Fibroblast of skin of right biceps (primary cell): ENCODE results near the gene GADD45G.

Experiments
- DNase-seq: peaks from one replicate; pipeline ENCODE4 v3.0.0-alpha.2; 2013

GADD45G gene

DNA sequence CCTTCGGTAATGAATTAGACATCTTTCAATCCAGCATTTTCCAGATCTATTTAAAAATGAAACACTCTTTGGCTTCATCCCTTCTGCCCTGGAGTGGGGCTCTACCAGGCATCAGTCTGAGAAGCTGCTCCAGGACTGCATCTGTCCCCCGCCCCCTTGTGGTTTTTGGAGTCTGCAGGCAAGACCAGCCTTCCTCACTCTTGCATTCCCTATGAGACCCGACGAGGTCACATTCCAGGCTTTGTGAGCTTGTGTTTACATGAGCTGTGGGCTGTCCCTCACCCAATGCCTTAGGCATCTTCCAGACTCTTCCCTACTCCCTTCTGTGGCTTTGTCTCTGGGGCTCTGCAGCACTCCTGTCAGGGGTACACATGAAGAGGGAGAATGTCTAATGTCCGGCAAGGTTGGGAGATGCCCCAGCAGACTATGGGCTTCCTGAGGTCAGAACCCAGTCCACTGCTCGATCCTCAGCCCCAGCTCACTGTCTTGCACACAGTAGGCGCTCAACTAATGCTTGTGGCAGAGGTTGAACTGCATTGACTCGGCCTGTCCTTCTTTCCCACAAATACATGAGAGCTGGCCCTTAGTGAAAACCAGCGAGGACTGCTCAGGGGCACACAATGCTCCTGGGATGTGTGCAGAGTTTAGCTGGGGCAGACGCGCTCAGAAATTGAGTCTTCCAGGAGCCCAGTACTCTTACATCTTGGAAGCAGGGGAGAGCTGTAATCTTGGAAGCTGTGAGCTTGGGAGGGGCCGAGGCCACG lies 11.7 kb upstream of the GADD45G start:
- DNase-seq = peak; percentile 70

DNA sequence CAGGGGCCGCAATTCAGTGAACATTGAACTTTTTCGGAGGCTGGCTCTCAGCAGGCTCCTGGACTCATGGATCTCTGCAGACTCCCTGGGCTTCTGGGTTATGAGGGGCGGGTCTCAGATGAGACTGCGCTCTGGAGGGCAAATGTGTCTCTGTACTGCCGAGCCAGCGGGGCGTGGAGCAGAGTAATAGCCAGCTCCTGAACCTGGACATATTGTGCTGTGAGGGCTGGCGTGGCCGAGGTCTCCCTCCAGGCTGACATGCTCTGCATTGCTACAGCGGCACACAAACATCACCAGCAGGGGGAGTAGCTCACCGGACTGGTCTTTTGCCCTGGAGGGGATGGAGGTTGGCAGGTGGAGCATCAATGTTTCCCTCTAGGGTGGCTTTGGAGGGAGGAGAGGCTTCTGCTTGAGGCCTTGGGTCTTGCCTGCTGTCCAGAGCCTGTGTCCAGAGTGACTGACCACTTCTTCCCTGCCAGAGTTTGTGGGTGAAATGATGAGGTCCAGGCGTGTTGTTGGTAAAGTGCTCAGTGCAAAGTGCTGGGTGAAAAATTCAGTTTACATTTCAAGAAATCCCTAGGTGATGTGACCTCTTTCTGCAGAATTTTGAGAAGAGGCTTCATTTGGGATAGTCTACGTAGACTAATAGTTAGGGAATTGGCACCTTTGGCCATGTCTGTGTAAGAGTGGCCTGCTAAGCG lies 10.9 kb upstream of the GADD45G start:
- peak; percentile 30 for DNase-seq

DNA sequence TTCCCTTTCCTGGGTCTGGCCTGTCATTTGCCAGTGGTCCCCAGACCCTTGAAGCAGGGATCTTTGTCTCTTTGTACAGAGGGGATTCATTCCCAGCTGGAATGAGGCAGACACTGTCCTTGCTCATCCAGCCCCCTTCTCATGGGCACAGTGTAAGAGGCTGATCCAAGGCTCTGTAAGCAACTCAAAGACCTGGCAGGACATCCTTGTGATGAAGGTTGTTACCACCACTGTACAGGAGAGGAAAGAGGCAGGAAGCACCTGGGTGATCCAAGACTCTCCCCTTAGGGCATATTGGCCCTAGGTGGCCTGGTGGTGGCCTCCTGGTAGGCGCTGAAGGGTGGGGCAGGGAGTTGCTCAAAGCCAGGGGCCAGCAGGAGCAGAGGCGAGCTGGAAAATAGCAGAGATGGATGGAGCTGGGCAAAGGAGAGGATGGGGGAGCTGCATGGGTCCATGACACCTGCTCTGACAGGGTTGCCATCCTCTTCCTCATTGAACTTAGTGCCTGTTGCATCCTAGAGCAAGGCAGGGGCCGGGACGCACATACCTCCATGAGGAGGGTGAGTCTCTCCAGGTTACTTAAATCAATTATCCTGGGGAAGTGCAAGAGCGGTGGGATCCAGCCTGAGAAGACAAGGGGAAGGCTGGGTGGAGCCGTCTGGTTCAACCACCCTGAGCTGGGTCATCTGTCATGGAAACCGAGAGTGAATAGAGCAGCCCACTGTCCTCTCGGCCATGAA lies 9.8 kb upstream of the GADD45G start:
- DNase-seq = no peak

DNA sequence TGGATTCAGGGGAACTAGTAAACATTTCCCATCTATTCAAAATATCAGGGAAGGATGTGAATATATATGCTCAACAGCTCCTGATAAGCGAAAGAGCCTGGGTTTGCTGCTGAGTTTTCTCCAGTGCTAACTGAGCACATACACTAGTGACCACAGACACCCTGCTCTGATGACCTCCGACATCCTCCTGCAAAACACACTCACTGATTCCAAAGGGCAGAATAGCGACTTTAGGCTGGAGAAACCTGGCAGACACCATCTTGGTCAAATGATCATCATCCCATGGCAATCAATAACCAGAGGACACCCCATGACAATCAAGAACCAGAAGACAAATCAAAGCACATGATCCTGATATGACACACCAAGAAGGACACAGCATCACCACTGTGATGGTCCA lies 9.2 kb upstream of the GADD45G start:
- DNase-seq = no peak

DNA sequence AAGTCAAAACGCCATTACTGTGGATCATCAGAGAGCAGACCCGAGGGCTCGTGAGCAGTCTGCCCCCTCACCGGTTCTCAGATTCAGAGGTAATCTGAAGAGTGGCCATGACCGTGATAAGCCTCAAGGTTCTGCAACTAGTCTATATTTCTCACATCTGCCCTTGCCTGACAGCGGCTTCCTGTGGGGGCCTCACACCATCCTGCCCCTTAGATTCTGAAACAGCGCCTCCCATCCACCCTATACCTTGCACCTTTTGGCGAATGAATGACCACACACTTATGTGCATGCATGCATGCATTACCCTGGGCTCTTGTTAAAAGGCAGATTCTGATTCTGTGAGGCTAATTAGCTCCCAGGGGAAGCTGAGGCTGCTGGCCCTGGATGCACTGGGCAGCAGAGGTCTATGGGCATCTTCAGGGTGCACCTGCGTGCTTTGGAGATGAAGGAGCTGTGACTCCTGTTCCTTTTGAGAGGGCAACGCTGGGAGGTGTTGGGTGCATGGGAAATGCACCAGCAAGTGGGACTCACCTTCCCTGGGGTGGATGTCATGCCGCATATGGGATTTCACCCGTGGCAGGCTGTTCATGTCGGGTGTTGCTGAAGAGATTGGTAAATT lies 7.8 kb upstream of the GADD45G start:
- no peak for DNase-seq

DNA sequence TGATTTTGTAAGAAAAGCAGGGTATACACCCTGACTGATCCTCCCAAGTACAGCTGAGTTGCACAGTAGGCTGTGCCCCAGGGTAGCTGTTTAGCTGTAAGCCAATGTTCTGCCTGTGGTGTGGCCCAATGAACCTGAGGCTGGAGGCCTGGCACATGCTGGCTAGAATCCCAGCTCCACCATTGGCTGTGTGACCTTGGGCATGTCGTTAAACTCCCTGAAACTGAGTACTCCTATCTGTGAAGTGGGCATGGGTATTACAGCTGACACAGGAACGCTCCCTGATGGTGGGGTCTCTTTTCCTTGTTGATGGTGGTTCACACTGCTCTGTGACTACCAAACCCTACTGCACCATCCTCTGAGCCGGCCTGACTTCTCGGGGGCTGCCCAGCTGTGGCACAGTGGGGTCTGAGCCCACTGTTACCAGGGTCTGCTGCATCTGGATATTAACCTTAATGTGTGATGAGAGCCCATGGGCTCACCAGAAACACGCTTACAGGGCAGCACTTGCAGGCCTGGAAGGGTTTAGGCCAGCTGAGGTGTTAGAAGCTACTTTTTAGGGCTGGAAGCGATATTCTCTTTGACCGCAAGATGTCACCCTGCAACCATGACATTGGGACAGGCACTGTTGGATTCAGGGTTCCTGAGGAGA lies 7.0 kb upstream of the GADD45G start:
- DNase-seq = peak; percentile 52

DNA sequence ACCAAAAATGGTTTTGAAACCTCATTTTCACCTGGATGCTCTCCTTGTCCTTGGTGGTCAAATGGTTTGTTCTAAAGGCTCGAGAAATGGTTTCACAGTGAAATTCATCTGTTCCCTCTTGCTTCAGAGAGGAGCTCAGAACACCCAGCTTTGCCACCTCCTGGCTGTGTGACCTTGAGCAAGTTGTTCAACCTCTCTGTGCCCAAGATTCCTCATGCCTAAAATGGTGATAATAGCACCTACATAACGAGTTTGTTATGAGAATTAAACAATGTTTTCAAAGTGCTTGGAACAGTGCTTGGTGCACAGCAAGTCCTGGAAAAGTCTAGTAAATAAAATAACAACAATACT lies 6.5 kb upstream of the GADD45G start:
- no peak for DNase-seq

DNA sequence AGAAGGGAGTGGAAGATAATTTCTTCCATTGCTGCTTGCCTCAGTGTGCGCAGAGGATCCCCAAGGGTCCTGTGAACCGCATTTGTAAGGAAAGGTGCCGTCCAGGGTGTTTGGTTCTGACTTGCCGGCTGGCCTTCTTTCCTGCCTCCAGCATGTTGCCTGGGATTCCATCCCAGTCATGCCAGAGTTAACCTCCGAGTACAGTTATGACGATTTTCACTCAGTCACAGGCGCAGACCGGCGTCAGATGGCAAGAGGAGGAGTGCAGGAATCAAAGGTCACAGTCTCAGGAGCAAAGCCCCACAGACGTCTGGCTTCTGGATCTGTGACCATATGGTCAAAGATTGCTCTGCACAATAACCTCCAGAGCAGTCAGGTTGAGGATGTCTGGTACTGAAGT lies 5.9 kb upstream of the GADD45G start:
- no peak for DNase-seq

DNA sequence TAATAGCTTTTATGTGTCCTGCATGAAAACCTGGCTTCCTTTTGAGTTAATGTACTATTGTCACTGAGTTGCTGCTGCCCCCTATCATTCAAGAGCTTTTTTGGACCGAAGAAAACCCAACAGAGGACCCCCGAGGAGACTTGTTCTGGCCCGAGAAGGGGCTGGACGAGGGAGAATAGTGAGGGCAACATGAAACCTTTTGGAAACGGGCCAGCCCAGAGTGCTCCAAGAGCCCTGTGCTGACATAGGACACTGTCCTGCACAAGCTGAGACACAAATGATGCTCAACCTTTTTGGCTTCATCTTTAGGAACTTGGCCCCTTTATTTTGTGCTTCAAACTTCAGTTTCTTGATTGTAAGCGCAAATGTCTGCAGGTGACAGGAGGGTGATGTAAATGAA lies 4.0 kb upstream of the GADD45G start:
- no peak for DNase-seq

DNA sequence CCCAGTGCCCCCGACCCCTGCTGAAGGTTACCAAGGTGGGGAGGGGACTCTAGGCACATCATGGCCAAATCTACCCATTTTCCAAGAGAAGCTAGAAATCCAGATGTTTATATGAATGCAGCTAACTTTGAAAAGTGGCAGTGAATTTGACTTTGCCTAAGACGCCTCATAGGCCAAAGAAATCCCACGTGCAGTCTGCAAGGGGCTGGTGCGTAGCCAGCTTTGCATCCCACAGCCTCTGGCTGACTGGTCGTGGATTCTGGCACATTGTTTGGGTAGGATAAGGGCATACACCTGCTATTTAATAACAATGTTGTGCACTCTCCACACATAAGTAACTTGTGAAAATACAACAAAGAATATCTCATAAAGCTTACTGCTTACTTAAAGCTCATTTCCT lies 3.5 kb upstream of the GADD45G start:
- DNase-seq = no peak

DNA sequence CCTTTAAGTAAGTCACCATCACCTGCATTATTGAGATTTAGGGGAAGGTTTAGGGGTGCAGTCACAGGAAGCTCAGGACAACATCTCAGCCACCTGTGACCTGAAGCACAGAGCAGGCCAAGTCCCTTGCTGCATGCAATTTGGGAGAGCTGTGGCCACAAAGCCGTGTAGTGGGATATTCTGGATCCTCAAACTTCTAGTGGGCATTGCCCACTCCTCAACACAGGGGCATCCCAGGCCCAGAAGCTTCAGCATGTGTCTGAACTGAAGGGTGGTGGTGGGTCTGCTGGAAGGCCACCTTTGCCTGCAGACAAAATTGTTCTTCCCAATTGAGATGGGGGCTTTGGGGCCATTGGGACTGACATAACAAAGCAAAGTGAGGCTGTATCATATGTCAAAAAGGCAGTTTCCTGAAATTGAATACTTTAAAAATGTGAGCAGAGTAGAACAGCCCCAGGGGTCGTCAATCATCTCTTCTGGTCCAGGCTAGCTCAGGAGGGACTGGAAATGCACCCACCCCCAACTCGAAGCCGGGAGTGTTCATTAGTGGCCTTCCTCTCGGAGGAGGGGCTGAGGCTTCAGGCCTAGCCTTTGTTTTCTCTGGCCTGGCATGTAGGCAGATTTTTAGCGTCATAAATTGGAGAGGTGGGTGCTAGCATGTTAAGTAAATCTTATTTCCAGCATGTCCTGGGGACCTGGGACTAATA lies 2.8 kb upstream of the GADD45G start:
- DNase-seq = no peak

DNA sequence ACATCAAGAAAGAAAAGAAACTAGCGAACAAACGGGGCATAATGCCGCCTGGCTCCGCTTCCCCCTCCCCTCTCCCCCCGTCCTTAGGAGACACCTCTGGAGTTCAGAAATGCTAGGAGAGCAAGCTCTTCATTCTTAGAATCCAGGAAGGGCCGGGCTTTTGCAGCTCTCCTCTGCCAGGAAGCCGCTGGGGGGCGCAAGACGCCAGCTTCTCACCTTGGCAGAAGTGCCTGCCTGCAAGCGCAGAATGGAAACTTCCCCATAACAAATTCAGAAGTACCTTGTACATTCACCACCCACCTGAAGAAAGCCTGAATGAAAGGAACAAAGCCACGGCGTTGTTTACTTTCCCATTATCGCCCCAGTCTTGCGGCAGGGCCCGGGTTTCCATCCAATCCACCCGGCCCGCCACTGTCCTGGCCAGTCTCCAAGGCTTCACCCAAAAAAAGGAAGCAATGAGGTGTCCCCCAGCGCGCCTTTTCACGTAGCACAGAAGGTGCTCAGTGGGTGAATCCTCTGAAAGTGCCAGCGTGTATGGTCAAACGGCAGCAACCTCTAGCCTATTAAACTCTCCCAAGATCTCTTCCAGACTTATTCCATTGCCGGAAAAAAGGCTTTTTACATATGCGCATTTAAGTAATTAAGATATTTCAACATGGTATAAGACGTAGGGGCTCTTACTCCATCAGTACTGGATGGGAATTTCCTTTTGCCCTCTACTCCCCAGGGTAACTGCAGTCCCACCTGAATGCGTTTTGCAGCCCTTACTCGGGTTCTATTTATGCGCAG lies 1.6 kb upstream of the GADD45G start:
- peak; percentile 76 for DNase-seq

DNA sequence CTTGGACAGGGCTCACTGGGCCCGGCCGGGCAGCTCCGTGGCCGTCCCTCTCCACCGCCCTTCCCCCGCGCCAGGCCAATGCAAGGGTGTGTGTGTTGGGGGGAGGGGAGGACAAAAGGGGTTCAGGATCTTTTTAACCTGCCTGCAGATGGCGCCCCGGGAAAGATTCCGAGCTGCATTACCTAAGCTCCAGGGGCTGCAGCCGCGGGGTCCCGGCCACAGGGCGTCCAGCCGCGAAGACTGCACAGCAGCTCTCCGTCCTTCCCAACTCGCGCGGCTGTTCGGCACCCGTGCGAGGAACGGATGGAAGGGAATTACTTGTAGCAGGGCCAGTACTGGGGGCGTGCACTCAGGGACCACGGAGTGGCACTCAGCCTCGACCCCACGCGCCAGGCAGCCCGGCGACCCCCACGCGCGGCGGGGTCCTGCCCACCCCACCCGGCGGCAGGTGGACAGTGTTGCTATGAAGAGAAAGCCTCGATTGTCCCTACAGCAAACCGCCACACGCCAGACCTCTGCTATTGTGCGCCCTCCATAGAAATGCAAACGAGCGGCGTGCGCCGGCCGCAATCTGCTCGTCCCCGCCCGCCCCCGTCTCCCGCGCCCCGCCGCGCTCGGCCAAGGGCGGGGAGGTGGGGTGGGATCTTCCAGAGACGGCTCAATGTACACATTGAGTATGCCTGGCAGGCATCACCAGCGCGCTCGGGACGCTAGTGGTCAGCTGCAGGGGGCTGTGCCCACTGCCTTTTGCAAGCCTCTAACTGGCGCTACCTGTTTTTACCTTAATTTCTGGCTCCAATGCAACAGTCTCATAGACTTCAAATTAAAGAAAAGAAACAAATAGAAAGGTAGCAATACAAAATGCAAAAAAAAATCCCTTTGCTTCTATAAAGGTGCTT lies 796 bp upstream of the GADD45G start:
- DNase-seq = peak; percentile 66

DNA sequence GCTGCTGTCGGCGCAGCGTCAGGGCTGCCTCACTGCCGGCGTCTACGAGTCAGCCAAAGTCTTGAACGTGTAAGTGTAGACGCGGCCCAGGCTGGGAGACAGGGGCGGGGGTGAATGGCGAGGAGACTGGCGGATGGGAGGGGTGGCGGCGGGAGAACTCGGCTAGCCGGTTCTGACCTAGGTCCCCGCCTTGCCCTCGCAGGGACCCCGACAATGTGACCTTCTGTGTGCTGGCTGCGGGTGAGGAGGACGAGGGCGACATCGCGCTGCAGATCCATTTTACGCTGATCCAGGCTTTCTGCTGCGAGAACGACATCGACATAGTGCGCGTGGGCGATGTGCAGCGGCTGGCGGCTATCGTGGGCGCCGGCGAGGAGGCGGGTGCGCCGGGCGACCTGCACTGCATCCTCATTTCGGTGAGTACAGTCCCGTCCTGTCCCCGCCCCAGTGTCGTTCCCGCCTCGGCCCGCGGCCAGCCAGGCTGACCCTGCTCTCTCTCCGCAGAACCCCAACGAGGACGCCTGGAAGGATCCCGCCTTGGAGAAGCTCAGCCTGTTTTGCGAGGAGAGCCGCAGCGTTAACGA lies 745 bp downstream of the GADD45G start:
- DNase-seq = peak; percentile 58

DNA sequence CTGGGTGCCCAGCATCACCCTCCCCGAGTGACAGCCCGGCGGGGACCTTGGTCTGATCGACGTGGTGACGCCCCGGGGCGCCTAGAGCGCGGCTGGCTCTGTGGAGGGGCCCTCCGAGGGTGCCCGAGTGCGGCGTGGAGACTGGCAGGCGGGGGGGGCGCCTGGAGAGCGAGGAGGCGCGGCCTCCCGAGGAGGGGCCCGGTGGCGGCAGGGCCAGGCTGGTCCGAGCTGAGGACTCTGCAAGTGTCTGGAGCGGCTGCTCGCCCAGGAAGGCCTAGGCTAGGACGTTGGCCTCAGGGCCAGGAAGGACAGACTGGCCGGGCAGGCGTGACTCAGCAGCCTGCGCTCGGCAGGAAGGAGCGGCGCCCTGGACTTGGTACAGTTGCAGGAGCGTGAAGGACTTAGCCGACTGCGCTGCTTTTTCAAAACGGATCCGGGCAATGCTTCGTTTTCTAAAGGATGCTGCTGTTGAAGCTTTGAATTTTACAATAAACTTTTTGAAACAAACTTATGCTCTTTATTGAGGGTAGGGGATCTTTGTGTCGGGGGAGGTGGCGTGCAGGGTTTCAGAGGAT lies 1.3 kb downstream of the GADD45G start:
- DNase-seq = peak; percentile 53

DNA sequence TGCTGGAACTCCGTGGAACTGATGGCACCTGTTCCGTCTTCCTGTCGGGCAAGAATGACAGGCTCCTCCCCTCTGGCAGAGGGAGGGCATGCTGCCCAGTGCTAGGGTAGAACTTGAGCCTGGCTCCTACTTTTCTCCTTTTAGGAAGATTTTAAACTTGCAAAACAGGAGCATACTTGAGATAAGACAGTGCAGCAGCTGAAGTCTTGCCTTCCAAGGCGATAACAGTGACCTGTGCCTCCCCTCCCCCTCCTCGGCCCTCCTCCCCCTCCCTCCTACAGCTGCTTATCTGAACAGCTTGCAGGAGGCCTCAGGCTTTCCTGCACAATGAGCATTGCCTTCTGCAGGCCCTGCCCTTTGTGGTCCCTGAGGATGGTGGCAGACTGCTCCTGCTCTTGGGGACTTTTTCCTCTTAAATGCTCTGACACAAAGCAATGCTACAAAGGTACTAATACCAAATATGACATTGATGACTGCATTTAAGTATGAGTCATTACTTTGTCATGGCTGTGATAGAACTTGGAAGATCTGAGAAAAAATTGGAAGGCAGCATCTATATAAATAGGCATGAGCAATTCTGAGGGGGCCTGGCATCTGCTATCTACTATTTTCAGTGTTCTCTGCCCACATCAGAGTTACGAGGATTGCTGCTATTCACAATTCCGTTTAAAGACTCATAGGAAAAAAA lies 2.0 kb downstream of the GADD45G start:
- DNase-seq = peak; percentile 68

DNA sequence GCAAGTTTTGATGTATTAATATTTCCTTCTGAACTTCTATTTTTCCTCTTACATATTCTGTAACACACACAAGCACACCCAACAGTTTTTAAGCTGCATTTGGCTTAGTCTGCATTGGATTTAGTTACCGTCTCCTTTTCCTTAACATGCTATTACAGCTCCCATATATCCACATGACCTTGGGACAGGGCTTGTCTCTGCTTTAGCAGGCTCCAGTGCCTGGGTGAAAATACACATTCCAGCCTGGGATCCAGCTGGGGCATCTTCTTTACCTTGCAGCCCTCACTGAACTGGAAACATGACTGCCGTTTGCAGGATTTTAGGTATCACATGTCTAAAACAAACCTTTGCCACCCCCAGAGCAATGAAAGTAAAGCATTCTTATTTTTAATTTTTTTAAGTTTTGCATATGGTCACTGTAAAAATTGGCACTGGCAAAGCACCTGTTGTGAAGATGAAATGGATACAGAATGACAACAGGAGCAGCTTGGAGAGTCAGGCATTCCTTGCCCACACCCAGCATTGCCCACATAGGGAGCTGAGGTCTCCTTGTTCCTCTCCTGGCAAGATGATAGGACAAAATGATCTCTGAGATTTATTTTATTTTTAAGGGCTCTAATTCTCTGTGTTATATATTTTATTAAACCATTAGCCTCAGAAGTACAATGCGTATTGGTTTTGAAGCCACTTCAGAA lies 4.0 kb downstream of the GADD45G start:
- no peak for DNase-seq

DNA sequence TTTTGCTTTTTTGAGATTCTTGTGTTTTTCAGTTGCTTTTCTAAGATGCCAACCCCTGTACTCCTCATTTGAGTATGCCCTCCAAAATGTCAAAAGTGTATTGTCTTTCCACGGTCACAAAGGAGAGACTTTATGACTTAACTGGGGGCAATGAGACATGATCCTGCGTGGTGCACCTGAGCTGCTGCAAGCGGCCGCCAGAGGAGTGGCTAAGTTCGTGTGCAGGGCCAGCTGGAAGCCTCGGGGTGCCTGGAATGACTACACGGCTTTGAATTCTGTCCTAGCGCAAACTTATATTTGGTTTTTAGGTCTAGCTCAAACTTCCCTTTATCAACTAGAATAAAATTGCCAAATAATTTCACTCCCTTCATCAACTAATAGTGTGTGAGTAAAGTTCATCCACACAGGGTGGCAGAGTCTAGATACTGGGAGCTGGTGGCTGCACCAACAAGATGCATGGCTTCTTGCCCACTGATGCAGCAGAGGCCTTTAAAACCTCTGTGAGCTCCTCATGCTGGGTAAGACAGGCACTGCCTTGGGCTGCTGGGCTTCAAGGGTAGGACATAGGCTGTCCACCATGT lies 4.7 kb downstream of the GADD45G start:
- DNase-seq = no peak
